OCI-LY7 (cell line): ENCODE measurements around the gene FLNC. TPM values are rescaled to one million over a fixed set of nuclear protein-coding genes. Genes with fewer than 3 reads are reported as not detected.

ENCODE experiments used
- BruUV-seq: library from RNA; stranded (reverse); fragments of 400-500 nt; replicated peaks from 2 replicates; lab custom pipeline; 2021; lab: Mats Ljungman, UMichigan
- CTCF ChIA-PET: fragments of 300-600 bp; sonication (Branson Sonifier 250); formaldehyde crosslinking; loops from one replicate; lab custom pipeline; 2022; ENCODE audit warnings: antibody characterized with exemption; ENCODE audit not compliant: unreplicated experiment; lab: Charles Lee
- POLR2A ChIA-PET: fragments of 300-600 bp; sonication (Branson Sonifier 250); formaldehyde crosslinking; loops from one replicate; lab custom pipeline; 2022; ENCODE audit warnings: antibody characterized with exemption; lab: Charles Lee
- DNase-seq: peaks from one replicate; pipeline ENCODE4 v3.0.0-alpha.2; 2015; ENCODE audit warnings: low spot score
- H2AFZ ChIP-seq: fragments of 200-600 bp; sonication (generic), shearing (Covaris generic); 2 replicates; pipeline ENCODE4 v1.6.1; 2014; ENCODE audit warnings: mild to moderate bottlenecking, antibody characterized with exemption, low read length, moderate library complexity
- H3K27ac ChIP-seq: fragments of 200-600 bp; sonication (generic); 2 replicates; pipeline ENCODE4 v1.5.1; 2014; ENCODE audit warnings: mixed run types, low read depth, mild to moderate bottlenecking, moderate library complexity, low read length, inconsistent platforms; ENCODE audit not compliant: poor library complexity, severe bottlenecking
- H3K36me3 ChIP-seq: fragments of 200-600 bp; sonication (generic); 2 replicates; pipeline ENCODE4 v1.6.1; 2014; ENCODE audit warnings: mild to moderate bottlenecking, antibody characterized with exemption, low read length, moderate library complexity, mixed read lengths; ENCODE audit not compliant: insufficient read depth
- H3K4me1 ChIP-seq: fragments of 200-600 bp; sonication (generic); 2 replicates; pipeline ENCODE4 v1.5.1; 2014; ENCODE audit warnings: mild to moderate bottlenecking, low read length; ENCODE audit not compliant: insufficient read depth, poor library complexity, severe bottlenecking
- H3K4me2 ChIP-seq: fragments of 200-600 bp; sonication (generic); 2 replicates; pipeline ENCODE4 v1.6.1; 2014; ENCODE audit warnings: mild to moderate bottlenecking, low read length
- H3K4me3 ChIP-seq: fragments of 200-600 bp; sonication (generic); 2 replicates; pipeline ENCODE4 v1.5.1; 2014; ENCODE audit warnings: mild to moderate bottlenecking, low read depth, low read length; ENCODE audit not compliant: poor library complexity, severe bottlenecking
- H3K79me2 ChIP-seq: fragments of 200-600 bp; sonication (generic); 2 replicates; pipeline ENCODE4 v1.6.1; 2016; ENCODE audit warnings: low read depth, mild to moderate bottlenecking, low read length, moderate library complexity, mixed read lengths; ENCODE audit not compliant: insufficient read depth
- H3K9me2 ChIP-seq: fragments of 200-600 bp; sonication (generic); 2 replicates; pipeline ENCODE4 v1.6.1; 2016; ENCODE audit warnings: mild to moderate bottlenecking, low read length, mixed read lengths; ENCODE audit not compliant: insufficient read depth
- H3K9me3 ChIP-seq: fragments of 200-600 bp; sonication (generic); 2 replicates; pipeline ENCODE4 v1.6.1; 2014; ENCODE audit warnings: mild to moderate bottlenecking, mixed run types, low read length, mixed read lengths
- H4K20me1 ChIP-seq: fragments of 200-600 bp; sonication (generic); 2 replicates; pipeline ENCODE4 v1.6.1; 2014; ENCODE audit warnings: mild to moderate bottlenecking, antibody characterized with exemption, low read length, moderate library complexity, mixed read lengths; ENCODE audit not compliant: insufficient read depth
- EZH2phosphoT487 ChIP-seq: fragments of 200-600 bp; sonication (generic); IDR thresholded peaks from 2 replicates; pipeline ENCODE4 v1.6.1; 2018; ENCODE audit warnings: low read depth, borderline replicate concordance, mild to moderate bottlenecking, mixed run types, antibody characterized with exemption, low read length, moderate library complexity, mixed read lengths
- intact Hi-C: fragments of 100-400 bp; cut with micrococcal nuclease; formaldehyde crosslinking; loops from one replicate; pipeline ENCODE4 v1.10.0; 2022; ENCODE audit not compliant: unreplicated experiment
- total RNA-seq, 2 experiments: library from RNA; depleted of rRNA in 1 of 2; stranded (reverse); fragments of >200 nt in 1 of 2; shearing (Covaris generic) in 1 of 2; gene quantifications; 2 replicates each; pipeline ENCODE4 v1.2.3, GENCODE V29; 2014 to 2022
- TF ChIP-seq, protein P1 (sequence below): fragments of 200-600 bp; sonication (generic); conservative IDR thresholded peaks from 2 replicates; pipeline ENCODE4 v1.5.1; 2014; ENCODE audit warnings: mild to moderate bottlenecking, antibody characterized with exemption, low read length, moderate library complexity, mixed read lengths

Gene FLNC
- total RNA-seq, 2 experiments from 2014 or later, result 0.03 to 0.06 TPM

DNA sequence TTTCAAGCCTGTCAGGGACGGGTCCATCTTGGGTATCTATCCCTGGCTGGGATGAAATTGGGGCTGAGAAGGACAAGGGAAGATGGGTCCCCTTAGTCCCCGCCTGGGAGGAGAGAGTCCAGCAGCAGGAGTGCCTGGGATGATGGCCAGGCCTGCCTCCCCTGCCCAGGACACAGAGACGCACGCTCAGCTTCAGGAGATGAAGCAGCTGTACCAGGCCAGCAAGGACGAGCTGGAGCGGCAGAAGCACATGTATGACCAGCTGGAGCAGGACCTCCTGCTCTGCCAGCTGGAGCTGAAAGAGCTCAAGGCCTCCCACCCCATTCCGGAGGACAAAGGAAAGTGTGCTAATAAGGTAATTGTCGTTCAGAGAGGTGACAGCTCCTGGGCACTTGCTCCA is 23.0 kb upstream of the FLNC start:
- intact Hi-C loops, result no loop called here
- Histone ChIP-seq H3K4me1 (no peaks in the 10 kb centered on the region), H4K20me1 (no peaks in the 10 kb centered on the region), H2AFZ (no peak overlapping the region), H3K4me3 (no peak overlapping the region), H3K4me2 (no peak overlapping the region), H3K27ac (no peak overlapping the region), H3K36me3 (peaks cover 4% of the 10 kb centered on the region; the same call in 1 of the 2 replicates), H3K9me3 (no peaks in the 10 kb centered on the region), H3K9me2 (no peaks in the 10 kb centered on the region), H3K79me2 (no peaks in the 10 kb centered on the region)
- ChIA-PET CTCF (no interaction called here), POLR2A (no interaction called here)
- BruUV-seq, result no TSS peak
- no peak for DNase-seq
- TF ChIP-seq EZH2phosphoT487, result no peak
- TF ChIP-seq, protein P1, sequence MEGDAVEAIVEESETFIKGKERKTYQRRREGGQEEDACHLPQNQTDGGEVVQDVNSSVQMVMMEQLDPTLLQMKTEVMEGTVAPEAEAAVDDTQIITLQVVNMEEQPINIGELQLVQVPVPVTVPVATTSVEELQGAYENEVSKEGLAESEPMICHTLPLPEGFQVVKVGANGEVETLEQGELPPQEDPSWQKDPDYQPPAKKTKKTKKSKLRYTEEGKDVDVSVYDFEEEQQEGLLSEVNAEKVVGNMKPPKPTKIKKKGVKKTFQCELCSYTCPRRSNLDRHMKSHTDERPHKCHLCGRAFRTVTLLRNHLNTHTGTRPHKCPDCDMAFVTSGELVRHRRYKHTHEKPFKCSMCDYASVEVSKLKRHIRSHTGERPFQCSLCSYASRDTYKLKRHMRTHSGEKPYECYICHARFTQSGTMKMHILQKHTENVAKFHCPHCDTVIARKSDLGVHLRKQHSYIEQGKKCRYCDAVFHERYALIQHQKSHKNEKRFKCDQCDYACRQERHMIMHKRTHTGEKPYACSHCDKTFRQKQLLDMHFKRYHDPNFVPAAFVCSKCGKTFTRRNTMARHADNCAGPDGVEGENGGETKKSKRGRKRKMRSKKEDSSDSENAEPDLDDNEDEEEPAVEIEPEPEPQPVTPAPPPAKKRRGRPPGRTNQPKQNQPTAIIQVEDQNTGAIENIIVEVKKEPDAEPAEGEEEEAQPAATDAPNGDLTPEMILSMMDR, result no peak

DNA sequence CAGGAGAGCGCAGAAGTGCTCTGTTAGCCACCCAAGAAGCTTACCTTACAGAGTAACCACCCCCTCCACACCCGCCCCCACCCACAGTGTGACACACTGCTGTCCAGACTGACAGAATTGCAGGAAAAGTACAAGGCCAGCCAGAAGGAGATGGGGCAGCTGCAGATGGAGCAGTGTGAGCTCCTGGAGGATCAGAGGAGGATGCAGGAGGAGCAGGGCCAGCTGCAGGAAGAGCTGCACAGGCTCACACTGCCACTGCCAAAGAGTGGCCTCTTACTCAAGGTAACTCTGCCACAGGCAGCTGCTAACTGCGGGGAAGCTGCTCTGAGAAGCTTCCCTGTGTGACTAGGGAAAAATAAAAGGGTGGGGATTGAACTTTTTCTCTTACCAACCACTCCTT is 20.8 kb upstream of the FLNC start:
- H3K4me1 ChIP-seq, result no peaks in the 10 kb centered on the region
- DNase-seq, result no peak
- no peak for TF ChIP-seq EZH2phosphoT487
- TF ChIP-seq, protein P1, result no peak
- H3K36me3 ChIP-seq, result 0 out of 2 replicates have a peak, but pooled peaks cover 4% of the 10 kb centered on the region
- no peak overlapping the region for H3K4me2 ChIP-seq
- H3K9me3 ChIP-seq, result no peaks in the 10 kb centered on the region
- BruUV-seq, result no TSS peak
- ChIA-PET POLR2A (no interaction called here), CTCF (no interaction called here)
- H3K79me2 ChIP-seq, result no peaks in the 10 kb centered on the region
- no peak overlapping the region for H2AFZ ChIP-seq
- H3K4me3 ChIP-seq, result no peak overlapping the region
- no peak overlapping the region for H3K27ac ChIP-seq
- H3K9me2 ChIP-seq, result no peaks in the 10 kb centered on the region
- no peaks in the 10 kb centered on the region for H4K20me1 ChIP-seq
- intact Hi-C loops, result no loop called here

DNA sequence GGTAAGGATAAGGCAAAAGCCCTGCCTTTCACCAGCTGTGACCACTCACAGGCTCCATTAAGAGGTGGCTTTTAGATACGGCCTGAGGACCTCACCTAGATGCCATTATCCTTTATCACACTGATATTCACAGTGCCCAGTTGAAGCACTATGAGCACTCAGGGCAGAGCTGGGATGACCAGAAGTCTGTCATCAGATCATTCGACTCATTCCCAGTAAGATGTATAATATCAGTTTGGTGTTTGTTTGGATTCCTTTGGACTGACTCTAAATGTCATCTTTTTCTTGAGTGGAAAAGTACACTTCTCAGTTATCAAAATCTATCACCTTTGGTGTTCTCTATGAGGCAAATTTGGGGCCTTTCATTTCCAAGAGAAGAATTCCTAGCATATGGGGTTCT is 19.7 kb upstream of the FLNC start:
- H4K20me1 ChIP-seq, result no peaks in the 10 kb centered on the region
- ChIA-PET POLR2A (no interaction called here), CTCF (interaction anchor here (0.5 kb wide), 1 partner anchor 45 kb away, joined by 3 read pairs; no protein-coding TSS in a partner anchor)
- no peaks in the 10 kb centered on the region for H3K9me3 ChIP-seq
- TF ChIP-seq EZH2phosphoT487, result no peak
- TF ChIP-seq, protein P1, result no peak
- H3K27ac ChIP-seq, result no peak overlapping the region
- no peak overlapping the region for H3K4me3 ChIP-seq
- no peaks in the 10 kb centered on the region for H3K79me2 ChIP-seq
- intact Hi-C loops, result no loop called here
- 0 out of 2 replicates have a peak, but pooled peaks cover 4% of the 10 kb centered on the region for H3K36me3 ChIP-seq
- no TSS peak for BruUV-seq
- no peak overlapping the region for H3K4me2 ChIP-seq
- H3K4me1 ChIP-seq, result no peaks in the 10 kb centered on the region
- DNase-seq, result no peak
- no peak overlapping the region for H2AFZ ChIP-seq
- no peaks in the 10 kb centered on the region for H3K9me2 ChIP-seq
